Mucosa of descending colon (tissue), 3 donors: ENCODE data around the gene PGLYRP2. TPM values are rescaled to one million over a fixed set of nuclear protein-coding genes. Genes with fewer than 3 reads are reported as not detected.

ENCODE experiments used
- ATAC-seq: fragments of 200-7000 bp; cut with Tn5 transposase; one replicate; pipeline ENCODE4 v1.9.1; 2020; ENCODE audit warnings: mild to moderate bottlenecking, moderate library complexity
- DNase-seq, 3 donors: peaks; one replicate each; pipeline ENCODE4 v3.0.0-alpha.2; 2020
- H3K36me3 ChIP-seq: fragments of 200-600 bp; one replicate; pipeline ENCODE4 v1.8.0; 2021; ENCODE audit warnings: low read depth, mild to moderate bottlenecking
- H3K4me1 ChIP-seq: fragments of 200-600 bp; one replicate; pipeline ENCODE4 v1.8.0; 2021; ENCODE audit warnings: low read depth, mild to moderate bottlenecking
- H3K4me3 ChIP-seq: fragments of 200-600 bp; one replicate; pipeline ENCODE4 v1.8.0; 2021; ENCODE audit warnings: mild to moderate bottlenecking
- H3K9me3 ChIP-seq: fragments of 200-600 bp; one replicate; pipeline ENCODE4 v1.8.0; 2021; ENCODE audit warnings: mild to moderate bottlenecking
- CTCF ChIP-seq: fragments of 200-600 bp; IDR thresholded peaks from one replicate; pipeline ENCODE4 v1.8.0; 2022; ENCODE audit warnings: antibody characterized with exemption, mild to moderate bottlenecking
- intact Hi-C, 2 donors: fragments of 100-400 bp; cut with DNase I in 1 of 2; cut with micrococcal nuclease in 1 of 2; formaldehyde crosslinking; loops; one replicate each; pipeline versions ENCODE4 v1.11.0 to v1.11.1; 2022; cut with DNase I, micrococcal nuclease
- microRNA-seq: library from miRNA; unstranded; fragments of <30 nt; microRNA quantifications from one replicate; pipeline ENCODE4, GENCODE V29; 2019
- total RNA-seq, 3 donors: library from RNA; stranded (reverse); fragmentation: NEBNext Ultra II Directional in 2 of 3; extraction: Animal tissue kit (Norgen Biotek cat#: 25700) in 2 of 3; gene quantifications; one replicate each; pipeline versions ENCODE4 v1.2.1 to v1.2.4, GENCODE V29; 2021 to 2023
- donor health status: DM: no; HTN: no; CAD: no; lungs with moderate emphysema.
- donor health status: DM: no; HTN: no; CAD: no.
- donor health status: DM: no; HTN: yes; CAD: no.

Gene PGLYRP2
- total RNA-seq, 3 donors from 2014 or later: not detected

DNA sequence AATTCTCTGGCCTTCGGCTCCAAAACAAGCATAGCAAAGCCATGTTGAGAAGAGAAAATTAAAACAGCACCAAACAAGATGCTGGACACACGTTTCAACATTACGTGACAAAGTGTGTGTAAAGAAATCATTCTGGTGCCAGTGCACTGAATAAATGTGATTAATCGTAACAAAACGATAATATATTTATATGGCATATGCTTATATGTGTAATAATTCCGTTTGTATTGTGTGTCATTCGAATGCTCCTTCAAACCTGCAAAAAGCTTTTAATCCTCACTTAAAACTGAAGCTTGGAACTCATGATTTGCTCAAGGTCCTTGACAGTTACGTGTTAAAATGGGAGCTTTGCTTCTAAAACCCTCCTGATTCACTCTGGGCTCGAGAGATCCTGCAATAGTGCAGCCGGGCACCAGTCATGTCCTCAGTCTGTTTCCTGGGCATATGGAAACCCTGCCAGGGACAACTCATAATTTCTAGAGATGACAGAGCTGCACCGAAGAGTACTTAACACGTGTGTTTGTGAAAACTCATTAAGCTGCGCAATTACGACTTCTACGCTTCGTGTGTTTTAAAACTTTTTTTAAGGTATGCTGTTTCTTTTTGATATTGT is 59.8 kb downstream of the PGLYRP2 start:
- H3K9me3 ChIP-seq: peaks cover 3% of the 10 kb centered on the region
- peaks cover 16% of the 10 kb centered on the region for H3K4me1 ChIP-seq
- ATAC-seq (no peak), DNase-seq (no peak)
- intact Hi-C loops: loop anchor here in 1 of 2 donors (10.0 kb wide), 1 partner anchor 165 kb away; no protein-coding TSS in a partner anchor
- peak overlapping the region; percentile 98 for H3K4me3 ChIP-seq
- no peaks in the 10 kb centered on the region for H3K36me3 ChIP-seq
- no peak for TF ChIP-seq CTCF

Small RNA genes lying within 50 kb of the gene (microRNA-seq; reads per million reads assigned to microRNA genes)
- not detected for gene MIR1470

Other genes starting within 250 kb of the PGLYRP2 start
- under 1 TPM in 1 of 3 donors, not detected in 2; 0.58 TPM for gene EPHX3, start 247.1 kb downstream of the PGLYRP2 start, total RNA-seq
- 100 to 1,000 TPM in 1 of 3 donors, 10 to 100 TPM in 2; 78.3 to 104 (median 82.6) TPM for gene BRD4, start 147.0 kb downstream of the PGLYRP2 start, total RNA-seq
- gene AKAP8, start 99.7 kb downstream of the PGLYRP2 start, total RNA-seq: 10 to 100 TPM; 37.8 to 50.0 (median 41.3) TPM
- 100 to 1,000 TPM in 1 of 3 donors, 10 to 100 TPM in 2; 74.4 to 111 (median 96.0) TPM for gene AKAP8L, start 60.5 kb downstream of the PGLYRP2 start, total RNA-seq
- gene WIZ, start 29.5 kb downstream of the PGLYRP2 start, total RNA-seq: 10 to 100 TPM; 26.7 to 39.9 (median 28.1) TPM
- gene RASAL3, start 15.0 kb downstream of the PGLYRP2 start, total RNA-seq: 1 to 10 TPM; 4.0 to 5.2 (median 5.1) TPM
- gene CYP4F22, start 29.0 kb upstream of the PGLYRP2 start, total RNA-seq: under 1 TPM in 2 of 3 donors, not detected in 1; 0.12 to 0.19 TPM
- not detected for gene CYP4F8, start 135.7 kb upstream of the PGLYRP2 start, total RNA-seq
- 1 to 10 TPM; 2.7 to 7.8 (median 4.3) TPM for gene CYP4F3, start 161.4 kb upstream of the PGLYRP2 start, total RNA-seq
- 100 to 1,000 TPM in 1 of 3 donors, 10 to 100 TPM in 2; 62.8 to 179 (median 70.5) TPM for gene CYP4F12, start 193.6 kb upstream of the PGLYRP2 start, total RNA-seq
- not detected for gene OR10H2, start 248.5 kb upstream of the PGLYRP2 start, total RNA-seq